GM13976 (cell line): ENCODE data around the gene ACO2.
"Not testable (repeated sequence)": the region's sequence is repeated elsewhere in the genome, so short reads cannot be mapped to it uniquely, and the experiment has no call there.

Experiments
- DNase-seq: peaks from one replicate; pipeline ENCODE4 v3.0.0; 2012; ENCODE audit warnings: low spot score
- CTCF ChIP-seq: IDR thresholded peaks from 2 replicates; pipeline ENCODE4 v1.5.1; 2012; ENCODE audit warnings: borderline replicate concordance, mild to moderate bottlenecking; ENCODE audit not compliant: insufficient read depth; ENCODE audit errors: extremely low read depth, missing control alignments, control extremely low read depth
- in situ Hi-C: fragments of 300-500 bp; cut with MboI; formaldehyde crosslinking; loops from one replicate; pipeline ENCODE4 v1.12.0; 2022; ENCODE audit warnings: low sequenced_read_pairs, mixed read lengths, inconsistent platforms; ENCODE audit not compliant: unreplicated experiment

ACO2 gene

GRCh38 chr22:41567512-41567768, 98.5 kb downstream of the ACO2 start:
- no peak for TF ChIP-seq CTCF
- in situ Hi-C loops: no loop called here

GRCh38 chr22:41568811-41569210, 99.9 kb downstream of the ACO2 start:
- in situ Hi-C loops: no loop called here
- no peak for DNase-seq
- TF ChIP-seq CTCF: no peak

More at GRCh38 chr22:41567512-41567768, 98.5 kb downstream of the ACO2 start:
- DNase-seq: no peak

GRCh38 chr22:41570221-41570620, 101.3 kb downstream of the ACO2 start:
- no peak for TF ChIP-seq CTCF
- in situ Hi-C loops: no loop called here

GRCh38 chr22:41571786-41572185, 102.9 kb downstream of the ACO2 start:
- in situ Hi-C loops: no loop called here
- no peak for DNase-seq
- no peak for TF ChIP-seq CTCF

More at GRCh38 chr22:41570221-41570620, 101.3 kb downstream of the ACO2 start:
- no peak for DNase-seq

GRCh38 chr22:41572305-41572704, 103.4 kb downstream of the ACO2 start:
- in situ Hi-C loops: not testable (repeated sequence)

GRCh38 chr22:41573677-41574076, 104.8 kb downstream of the ACO2 start:
- TF ChIP-seq CTCF: no peak
- in situ Hi-C loops: no loop called here
- DNase-seq: no peak

More at GRCh38 chr22:41572305-41572704, 103.4 kb downstream of the ACO2 start:
- DNase-seq: not testable (repeated sequence)

- in situ Hi-C loops: no loop called here
- TF ChIP-seq CTCF: no peak
- no peak for DNase-seq
Measured at GRCh38 chr22:41574847-41575381, 106.0 kb downstream of the ACO2 start.
